Lung (tissue), 12 donors: ENCODE data around the gene CDC25A. TPM values are rescaled to one million over a fixed set of nuclear protein-coding genes. Genes with fewer than 3 reads are reported as not detected.

ENCODE experiments used
- ATAC-seq: fragments of 200-7000 bp; cut with Tn5 transposase; one replicate; pipeline ENCODE4 v1.9.1; 2020; ENCODE audit warnings: moderate number of reproducible peaks; ENCODE audit not compliant: insufficient read depth, low FRiP score
- DNase-seq, 3 donors: peaks; one replicate each; pipeline ENCODE4 v3.0.0-alpha.2; 2013 to 2017
- H3K27ac ChIP-seq, 2 donors: one replicate each; pipeline ENCODE4 v1.5.1; 2013; ENCODE audit warnings: mild to moderate bottlenecking in 2 of 2, moderate library complexity in 2 of 2, control low read depth in 1 of 2, inconsistent platforms in 1 of 2, low read depth in 1 of 2, low read length in 1 of 2
- H3K27me3 ChIP-seq, 3 donors: one replicate each; pipeline ENCODE4 v1.5.1; 2013; ENCODE audit warnings: low read length in 2 of 3; ENCODE audit not compliant: control insufficient read depth in 3 of 3, insufficient read depth in 3 of 3
- H3K36me3 ChIP-seq, 4 donors: one replicate each; pipeline ENCODE4 v1.5.1; 2013; ENCODE audit warnings: low read length in 4 of 4, mild to moderate bottlenecking in 1 of 4, moderate library complexity in 1 of 4; ENCODE audit not compliant: control insufficient read depth in 4 of 4, insufficient read depth in 4 of 4
- H3K4me1 ChIP-seq, 5 donors: one replicate each; pipeline ENCODE4 v1.5.1; 2013; ENCODE audit warnings: low read length in 5 of 5, mild to moderate bottlenecking in 2 of 5, moderate library complexity in 1 of 5; ENCODE audit not compliant: control insufficient read depth in 5 of 5, insufficient read depth in 5 of 5
- H3K4me3 ChIP-seq: one replicate; pipeline ENCODE4 v1.5.1; 2013; ENCODE audit warnings: mild to moderate bottlenecking, control low read depth, moderate library complexity
- H3K9ac ChIP-seq, 2 donors: one replicate each; pipeline ENCODE4 v1.5.1; 2013; ENCODE audit warnings: low read length in 2 of 2, control low read depth in 1 of 2; ENCODE audit not compliant: insufficient read depth in 1 of 2
- H3K9me3 ChIP-seq, 4 donors: one replicate each; pipeline ENCODE4 v1.5.1; 2013; ENCODE audit warnings: low read length in 3 of 4, mild to moderate bottlenecking in 1 of 4, moderate library complexity in 1 of 4; ENCODE audit not compliant: control insufficient read depth in 4 of 4, insufficient read depth in 3 of 4
- CTCF ChIP-seq: IDR thresholded peaks from 2 replicates; pipeline ENCODE4 v1.5.1; 2012; ENCODE audit warnings: mild to moderate bottlenecking; ENCODE audit errors: control extremely low read depth, extremely low read depth
- WGBS, 2 donors: extraction: QIAGEN DNeasy Blood & Tissue Kit; methylation state at CpG; one replicate each; pipeline ENCODE4 v1.1.7; 2013; 5-methylcytosine and 5-hydroxymethylcytosine counted together
- polyA plus RNA-seq, 2 donors: library from polyadenylated mRNA; stranded (reverse); fragments of 200-250 nt; gene quantifications; one replicate each; pipeline ENCODE4 v1.2.1, GENCODE V29; 2013
- total RNA-seq, 2 donors: library from RNA; depleted of rRNA in 1 of 2; stranded (reverse); fragments of >200 nt in 1 of 2; gene quantifications; one replicate each; pipeline ENCODE4 v1.2.1, GENCODE V29; 2014 to 2021
- donor health status: control.
- donor health status: control.
- donor health status: Bipolar disorder and iron deficiency.
- donor health status: healthy.
- donor health status: DM: yes; HTN: yes; CAD: no.

CDC25A gene
- total and polyA plus RNA-seq, 4 donors: 0.57 to 1.5 (median 1.1) TPM

- H3K36me3 ChIP-seq: no peaks in the 10 kb centered on the region
- no peaks in the 10 kb centered on the region for H3K9me3 ChIP-seq
- peaks cover 2 to 18% (median 8%) of the 10 kb centered on the region in 5 donors for H3K4me1 ChIP-seq
- no peak overlapping the region for H3K9ac ChIP-seq
- no peaks in the 10 kb centered on the region for H3K27me3 ChIP-seq
- no peak for TF ChIP-seq CTCF
- H3K27ac ChIP-seq: no peak overlapping the region
- DNase-seq (no peak), ATAC-seq (no peak)
- H3K4me3 ChIP-seq: no peak overlapping the region
- 97 to 98% methylated on average over 9 of the region's 9 CpGs for WGBS, 2 donors
These were observed 62.2 kb downstream of the CDC25A start for GRCh38 chr3:48125886-48126622.

- no peaks in the 10 kb centered on the region for H3K27me3 ChIP-seq
- 81 to 88% methylated on average over 8 of the region's 8 CpGs for WGBS, 2 donors
- TF ChIP-seq CTCF: no peak
- no peaks in the 10 kb centered on the region for H3K9me3 ChIP-seq
- H3K27ac ChIP-seq: no peak overlapping the region
- DNase-seq (peak in 1 of 3 donors; percentile 16), ATAC-seq (no peak)
- peaks cover 0 to 9% (median 0%) of the 10 kb centered on the region in 5 donors for H3K4me1 ChIP-seq
- no peaks in the 10 kb centered on the region for H3K36me3 ChIP-seq
- no peak overlapping the region for H3K9ac ChIP-seq
- H3K4me3 ChIP-seq: no peak overlapping the region
These were observed 63.1 kb downstream of the CDC25A start for GRCh38 chr3:48125013-48125705.

- H3K4me3 ChIP-seq: no peak overlapping the region
- no peak overlapping the region for H3K27ac ChIP-seq
- ATAC-seq (no peak), DNase-seq (no peak)
- no peaks in the 10 kb centered on the region for H3K36me3 ChIP-seq
- peaks cover 0 to 3% (median 0%) of the 10 kb centered on the region in 5 donors for H3K4me1 ChIP-seq
- TF ChIP-seq CTCF: no peak
- 90 to 92% methylated on average over 6 of the region's 6 CpGs for WGBS, 2 donors
- no peaks in the 10 kb centered on the region for H3K9me3 ChIP-seq
- H3K27me3 ChIP-seq: no peaks in the 10 kb centered on the region
- no peak overlapping the region for H3K9ac ChIP-seq
These were observed 64.9 kb downstream of the CDC25A start for GRCh38 chr3:48123346-48123745.
